Measurements from ENCODE around the gene ZMYM2. TPM values are rescaled to one million over a fixed set of nuclear protein-coding genes. Genes with fewer than 3 reads are reported as not detected.

The ZMYM2 gene
- total RNA-seq, 2 donors from 2014 or later: 94.2 to 102 TPM

DNA sequence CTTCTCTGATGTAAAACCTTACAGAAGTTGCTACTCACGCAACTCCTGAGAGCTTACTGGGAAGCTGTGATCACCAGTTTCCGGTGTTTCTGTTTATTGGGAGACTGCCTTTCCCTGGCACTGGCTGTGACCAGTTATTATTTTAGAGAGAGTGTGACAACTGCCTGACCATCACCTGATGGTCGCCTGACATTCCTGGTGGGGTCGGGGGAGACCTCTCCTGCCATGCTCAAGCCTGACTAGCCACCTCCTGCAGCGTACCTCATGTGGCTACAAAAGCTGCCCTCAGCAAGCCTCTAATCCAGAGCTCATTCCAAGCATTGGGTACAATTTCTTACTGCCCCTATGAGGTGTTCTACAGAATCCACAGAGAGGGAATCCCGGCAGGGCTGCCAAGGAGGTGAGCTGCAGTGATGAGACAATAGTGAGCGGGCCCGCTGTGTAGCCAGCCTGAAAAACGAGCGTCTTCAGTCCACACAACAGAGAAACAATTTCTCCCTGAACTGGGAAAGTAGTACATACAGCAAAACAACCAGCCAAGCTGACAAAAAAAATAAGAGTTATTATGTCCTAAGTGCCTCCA lies 173.6 kb downstream of the ZMYM2 start:
- Histone ChIP-seq H3K27me3 (replicated peaks; ENCODE audit: insufficient read depth) (peaks cover 6% of the 10 kb centered on the region), H3K36me3 (no peaks in the 10 kb centered on the region), H3K4me1 (ENCODE audit: control insufficient read depth in 1 of 2, low read depth in 2 of 2) (peaks cover 6 to 17% of the 10 kb centered on the region in 2 donors), H3K27ac (no peak overlapping the region), H3K4me3 (no peak overlapping the region), H3K9me3 (no peaks in the 10 kb centered on the region)
- ATAC-seq (ENCODE audit: insufficient number of reproducible peaks, low FRiP score, low read depth) (no peak), DNase-seq (ENCODE audit: low spot score) (no peak)
- TF ChIP-seq, protein P1, sequence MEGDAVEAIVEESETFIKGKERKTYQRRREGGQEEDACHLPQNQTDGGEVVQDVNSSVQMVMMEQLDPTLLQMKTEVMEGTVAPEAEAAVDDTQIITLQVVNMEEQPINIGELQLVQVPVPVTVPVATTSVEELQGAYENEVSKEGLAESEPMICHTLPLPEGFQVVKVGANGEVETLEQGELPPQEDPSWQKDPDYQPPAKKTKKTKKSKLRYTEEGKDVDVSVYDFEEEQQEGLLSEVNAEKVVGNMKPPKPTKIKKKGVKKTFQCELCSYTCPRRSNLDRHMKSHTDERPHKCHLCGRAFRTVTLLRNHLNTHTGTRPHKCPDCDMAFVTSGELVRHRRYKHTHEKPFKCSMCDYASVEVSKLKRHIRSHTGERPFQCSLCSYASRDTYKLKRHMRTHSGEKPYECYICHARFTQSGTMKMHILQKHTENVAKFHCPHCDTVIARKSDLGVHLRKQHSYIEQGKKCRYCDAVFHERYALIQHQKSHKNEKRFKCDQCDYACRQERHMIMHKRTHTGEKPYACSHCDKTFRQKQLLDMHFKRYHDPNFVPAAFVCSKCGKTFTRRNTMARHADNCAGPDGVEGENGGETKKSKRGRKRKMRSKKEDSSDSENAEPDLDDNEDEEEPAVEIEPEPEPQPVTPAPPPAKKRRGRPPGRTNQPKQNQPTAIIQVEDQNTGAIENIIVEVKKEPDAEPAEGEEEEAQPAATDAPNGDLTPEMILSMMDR (IDR thresholded peaks at IDR 0.05): no peak

DNA sequence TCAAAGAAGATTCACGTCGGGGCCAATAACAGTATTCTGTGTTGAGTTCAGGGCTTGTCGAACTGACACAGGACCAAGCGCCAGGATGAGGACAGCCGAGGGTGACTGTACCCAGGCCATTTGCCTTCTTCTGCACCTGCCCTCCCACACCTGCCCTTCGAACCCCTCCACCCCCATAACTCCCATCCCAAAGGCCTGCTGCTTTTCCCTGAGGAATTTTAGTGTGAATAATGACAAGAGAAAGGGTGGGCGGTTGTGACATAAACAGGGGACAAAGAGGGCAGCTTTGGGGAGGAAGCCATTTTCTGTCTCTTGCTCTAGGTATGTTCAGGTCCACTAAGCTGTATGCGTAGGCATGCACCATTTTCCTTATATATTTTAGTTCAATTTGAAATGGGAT lies 176.2 kb downstream of the ZMYM2 start:
- DNase-seq (ENCODE audit: low spot score) (no peak), ATAC-seq (ENCODE audit: insufficient number of reproducible peaks, low FRiP score, low read depth) (no peak)
- Histone ChIP-seq H3K36me3 (no peaks in the 10 kb centered on the region), H3K4me3 (no peak overlapping the region), H3K27ac (no peak overlapping the region), H3K27me3 (replicated peaks; ENCODE audit: insufficient read depth) (peaks cover 10% of the 10 kb centered on the region), H3K4me1 (ENCODE audit: control insufficient read depth in 1 of 2, low read depth in 2 of 2) (peaks cover 0 to 4% of the 10 kb centered on the region in 2 donors), H3K9me3 (no peaks in the 10 kb centered on the region)
- TF ChIP-seq, protein P1 (IDR thresholded peaks at IDR 0.05): no peak

DNA sequence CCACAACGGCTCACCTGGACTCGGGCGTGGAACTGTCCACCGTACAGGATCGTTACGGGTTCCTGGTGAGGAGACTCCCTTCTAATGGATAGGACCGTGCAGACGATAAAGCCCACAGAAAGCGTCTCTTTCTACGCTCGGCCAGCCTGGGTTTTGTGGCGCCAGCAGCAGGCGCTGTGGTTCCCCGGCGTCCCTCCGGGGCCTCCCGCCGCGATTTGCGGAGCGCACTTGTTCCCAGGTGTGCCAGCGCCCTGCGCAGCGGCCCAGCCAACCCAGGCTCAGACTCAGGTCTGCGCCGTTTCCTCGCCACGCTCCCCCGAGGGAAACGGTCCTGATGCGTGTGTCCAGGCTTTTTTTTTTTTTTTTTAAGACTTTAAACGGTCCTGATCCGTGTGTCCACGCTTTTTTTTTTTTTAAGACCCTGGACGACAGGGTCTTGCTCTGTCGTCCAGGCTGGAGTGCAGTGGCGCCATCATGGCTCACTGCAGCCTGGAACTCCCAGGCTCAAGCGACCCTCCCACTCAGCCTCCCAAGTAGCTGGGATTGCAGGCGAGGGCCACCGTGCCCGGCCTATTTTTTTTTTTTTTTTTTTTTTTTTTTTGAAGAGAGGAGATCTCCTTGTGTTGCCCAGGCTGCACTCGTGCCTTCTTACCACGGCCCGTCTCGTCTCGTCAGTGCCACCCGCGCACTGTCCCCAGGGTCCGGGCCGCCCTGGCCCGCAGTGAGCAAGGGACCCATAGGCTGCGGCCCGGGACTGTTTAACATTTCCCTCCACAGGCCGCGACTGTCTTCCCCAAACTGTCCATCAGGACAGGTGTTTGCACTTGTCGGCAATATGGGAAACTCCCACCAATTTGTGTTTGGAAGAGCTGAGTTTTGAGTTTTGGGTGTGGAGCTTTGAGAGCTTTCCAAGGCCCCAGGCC lies 178.5 kb downstream of the ZMYM2 start:
- peaks cover 20% of the 10 kb centered on the region for H3K27me3 ChIP-seq (replicated peaks; ENCODE audit: insufficient read depth)
- no peak for ATAC-seq (ENCODE audit: insufficient number of reproducible peaks, low FRiP score, low read depth)

DNA sequence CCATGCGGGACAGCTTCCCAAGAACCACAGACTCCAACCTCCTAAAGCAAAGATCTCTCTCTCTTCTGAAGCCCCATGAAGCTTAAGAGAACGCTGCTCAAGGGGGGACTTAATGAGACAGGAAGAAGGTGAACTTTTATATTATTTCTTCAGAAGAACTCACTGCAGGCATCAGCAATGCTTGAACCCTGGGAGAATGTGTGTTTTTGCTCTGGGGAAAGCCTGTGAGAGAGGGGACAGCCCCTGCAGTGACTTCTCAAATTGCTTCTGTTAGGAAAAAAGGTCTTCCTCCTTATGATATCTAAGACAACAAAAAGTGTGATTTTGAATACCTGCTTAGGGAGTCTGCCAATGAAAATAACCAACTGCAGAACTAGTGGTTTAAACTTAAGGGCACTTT lies 179.3 kb downstream of the ZMYM2 start:
- H3K4me1 ChIP-seq (ENCODE audit: control insufficient read depth in 1 of 2, low read depth in 2 of 2): peaks cover 0 to 13% of the 10 kb centered on the region in 2 donors
- H3K27me3 ChIP-seq (replicated peaks; ENCODE audit: insufficient read depth): peaks cover 20% of the 10 kb centered on the region
- ATAC-seq (ENCODE audit: insufficient number of reproducible peaks, low FRiP score, low read depth): no peak
- H3K9me3 ChIP-seq: no peaks in the 10 kb centered on the region
- no peak for DNase-seq (ENCODE audit: low spot score)
- no peaks in the 10 kb centered on the region for H3K36me3 ChIP-seq
- H3K27ac ChIP-seq: no peak overlapping the region
- TF ChIP-seq, protein P1 (IDR thresholded peaks at IDR 0.05): no peak
- H3K4me3 ChIP-seq: no peak overlapping the region

More for the DNA sequence above, 178.5 kb downstream of the ZMYM2 start:
- TF ChIP-seq, protein P1 (IDR thresholded peaks at IDR 0.05): no peak
- H3K4me1 ChIP-seq (ENCODE audit: control insufficient read depth in 1 of 2, low read depth in 2 of 2): peaks cover 0 to 9% of the 10 kb centered on the region in 2 donors
- H3K27ac ChIP-seq: no peak overlapping the region
- no peaks in the 10 kb centered on the region for H3K36me3 ChIP-seq
- H3K4me3 ChIP-seq: peak overlapping the region; percentile 4
- DNase-seq (ENCODE audit: low spot score): no peak
- H3K9me3 ChIP-seq: no peaks in the 10 kb centered on the region

DNA sequence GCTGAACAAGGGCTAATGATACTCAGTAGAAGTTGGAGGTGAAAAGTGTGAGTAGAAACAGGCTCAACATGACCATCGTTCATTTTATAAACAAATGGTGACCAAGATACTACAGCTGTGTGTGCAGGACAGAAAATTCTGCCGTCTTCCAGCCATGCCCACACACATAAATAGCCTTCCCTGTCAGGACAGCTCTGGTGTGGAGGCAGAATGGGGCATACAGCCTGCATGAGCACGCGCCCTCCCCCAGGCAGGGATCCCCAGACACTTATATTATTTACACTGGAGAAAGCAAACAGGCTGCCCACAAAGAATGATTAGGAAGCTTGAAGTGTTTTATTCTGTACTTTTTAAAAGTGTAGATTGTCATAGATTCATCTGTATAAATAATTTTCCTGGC lies 182.0 kb downstream of the ZMYM2 start:
- Histone ChIP-seq H3K9me3 (no peaks in the 10 kb centered on the region), H3K4me3 (no peak overlapping the region), H3K27me3 (replicated peaks; ENCODE audit: insufficient read depth) (peaks cover 20% of the 10 kb centered on the region), H3K4me1 (ENCODE audit: control insufficient read depth in 1 of 2, low read depth in 2 of 2) (peaks cover 0 to 13% of the 10 kb centered on the region in 2 donors), H3K36me3 (no peaks in the 10 kb centered on the region), H3K27ac (no peak overlapping the region)
- DNase-seq (ENCODE audit: low spot score) (no peak), ATAC-seq (ENCODE audit: insufficient number of reproducible peaks, low FRiP score, low read depth) (no peak)
- TF ChIP-seq, protein P1 (IDR thresholded peaks at IDR 0.05): no peak
